ENCODE data around the gene INO80C.

INO80C gene

GRCh38 chr18:35478520-35479435, 19.0 kb downstream of the INO80C start:
- TF ChIP-seq, protein P1, sequence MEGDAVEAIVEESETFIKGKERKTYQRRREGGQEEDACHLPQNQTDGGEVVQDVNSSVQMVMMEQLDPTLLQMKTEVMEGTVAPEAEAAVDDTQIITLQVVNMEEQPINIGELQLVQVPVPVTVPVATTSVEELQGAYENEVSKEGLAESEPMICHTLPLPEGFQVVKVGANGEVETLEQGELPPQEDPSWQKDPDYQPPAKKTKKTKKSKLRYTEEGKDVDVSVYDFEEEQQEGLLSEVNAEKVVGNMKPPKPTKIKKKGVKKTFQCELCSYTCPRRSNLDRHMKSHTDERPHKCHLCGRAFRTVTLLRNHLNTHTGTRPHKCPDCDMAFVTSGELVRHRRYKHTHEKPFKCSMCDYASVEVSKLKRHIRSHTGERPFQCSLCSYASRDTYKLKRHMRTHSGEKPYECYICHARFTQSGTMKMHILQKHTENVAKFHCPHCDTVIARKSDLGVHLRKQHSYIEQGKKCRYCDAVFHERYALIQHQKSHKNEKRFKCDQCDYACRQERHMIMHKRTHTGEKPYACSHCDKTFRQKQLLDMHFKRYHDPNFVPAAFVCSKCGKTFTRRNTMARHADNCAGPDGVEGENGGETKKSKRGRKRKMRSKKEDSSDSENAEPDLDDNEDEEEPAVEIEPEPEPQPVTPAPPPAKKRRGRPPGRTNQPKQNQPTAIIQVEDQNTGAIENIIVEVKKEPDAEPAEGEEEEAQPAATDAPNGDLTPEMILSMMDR (IDR thresholded peaks at IDR 0.05; ENCODE audit: low read length, missing control alignments): no peak
- H3K4me3 ChIP-seq (replicated peaks; ENCODE audit: low read depth, low read length): no peak overlapping the region
- DNase-seq (ENCODE audit: low read depth): peak; percentile 68

DNA sequence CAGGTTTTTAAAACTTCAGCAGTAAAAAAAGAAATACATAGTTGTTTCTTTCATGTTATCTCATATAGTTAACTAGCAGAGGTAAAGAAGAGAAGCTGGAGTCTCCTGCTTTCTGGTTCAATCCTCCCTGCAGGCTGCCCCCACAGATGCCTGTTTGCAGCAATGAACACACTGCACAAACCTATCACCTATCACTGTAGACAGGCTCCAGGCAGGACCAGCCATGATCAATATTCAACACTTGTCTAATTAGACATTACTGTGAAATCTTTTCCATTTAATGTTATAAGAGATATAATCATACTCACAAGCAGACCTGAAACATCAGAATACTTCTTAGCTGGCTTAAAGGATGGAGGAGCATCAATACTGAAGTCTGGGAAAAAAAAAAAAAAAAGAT, 19.8 kb downstream of the INO80C start:
- H3K4me3 ChIP-seq (replicated peaks; ENCODE audit: low read depth, low read length): no peak overlapping the region
- no peak for DNase-seq (ENCODE audit: low read depth)
- TF ChIP-seq, protein P1 (IDR thresholded peaks at IDR 0.05; ENCODE audit: low read length, missing control alignments): no peak

DNA sequence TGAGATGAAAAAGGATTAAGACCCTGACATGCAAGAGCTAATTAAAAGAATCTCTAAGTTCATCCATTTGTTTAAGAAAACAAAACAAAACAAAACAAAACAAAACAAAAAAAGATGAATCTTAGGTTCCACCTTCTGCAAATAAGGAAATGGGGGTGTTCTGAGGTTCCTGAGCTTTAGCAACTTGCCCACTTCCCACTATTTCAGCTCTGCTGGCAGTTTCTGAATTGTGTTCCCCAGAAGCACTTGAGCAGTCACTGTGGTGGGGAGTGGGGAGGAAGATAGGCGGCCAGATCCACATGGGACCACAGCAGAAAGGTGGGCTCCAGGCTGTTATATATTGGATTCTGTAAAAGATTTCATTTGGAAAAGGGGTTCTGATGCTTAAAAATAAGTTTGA, 20.3 kb downstream of the INO80C start:
- DNase-seq (ENCODE audit: low read depth): no peak
- TF ChIP-seq, protein P1 (IDR thresholded peaks at IDR 0.05; ENCODE audit: low read length, missing control alignments): no peak
- no peak overlapping the region for H3K4me3 ChIP-seq (replicated peaks; ENCODE audit: low read depth, low read length)

- TF ChIP-seq, protein P1 (IDR thresholded peaks at IDR 0.05; ENCODE audit: low read length, missing control alignments): no peak
- DNase-seq (ENCODE audit: low read depth): peak; percentile 26
- H3K4me3 ChIP-seq (replicated peaks; ENCODE audit: low read depth, low read length): no peak overlapping the region
These were observed 22.9 kb downstream of the INO80C start for GRCh38 chr18:35474884-35475283.

GRCh38 chr18:35473562-35473961, 24.2 kb downstream of the INO80C start:
- TF ChIP-seq, protein P1 (IDR thresholded peaks at IDR 0.05; ENCODE audit: low read length, missing control alignments): no peak
- no peak overlapping the region for H3K4me3 ChIP-seq (replicated peaks; ENCODE audit: low read depth, low read length)
- DNase-seq (ENCODE audit: low read depth): no peak

GRCh38 chr18:35470435-35470834, 27.3 kb downstream of the INO80C start:
- TF ChIP-seq, protein P1 (IDR thresholded peaks at IDR 0.05; ENCODE audit: low read length, missing control alignments): no peak
- no peak for DNase-seq (ENCODE audit: low read depth)
- H3K4me3 ChIP-seq (replicated peaks; ENCODE audit: low read depth, low read length): no peak overlapping the region

GRCh38 chr18:35469725-35470124, 28.0 kb downstream of the INO80C start:
- TF ChIP-seq, protein P1 (IDR thresholded peaks at IDR 0.05; ENCODE audit: low read length, missing control alignments): no peak
- no peak for DNase-seq (ENCODE audit: low read depth)
- no peak overlapping the region for H3K4me3 ChIP-seq (replicated peaks; ENCODE audit: low read depth, low read length)

All from fibroblast of pulmonary artery (primary cell).